OCI-LY7 (cell line): ENCODE measurements around the gene TMEM132E. TPM values are rescaled to one million over a fixed set of nuclear protein-coding genes. Genes with fewer than 3 reads are reported as not detected.

Experiments used
- BruUV-seq: library from RNA; stranded (reverse); fragments of 400-500 nt; replicated peaks from 2 replicates; lab custom pipeline; 2021; lab: Mats Ljungman, UMichigan
- CTCF ChIA-PET: fragments of 300-600 bp; sonication (Branson Sonifier 250); formaldehyde crosslinking; loops from one replicate; lab custom pipeline; 2022; ENCODE audit warnings: antibody characterized with exemption; ENCODE audit not compliant: unreplicated experiment; lab: Charles Lee
- POLR2A ChIA-PET: fragments of 300-600 bp; sonication (Branson Sonifier 250); formaldehyde crosslinking; loops from one replicate; lab custom pipeline; 2022; ENCODE audit warnings: antibody characterized with exemption; lab: Charles Lee
- DNase-seq: peaks from one replicate; pipeline ENCODE4 v3.0.0-alpha.2; 2015; ENCODE audit warnings: low spot score
- H2AFZ ChIP-seq: fragments of 200-600 bp; sonication (generic), shearing (Covaris generic); 2 replicates; pipeline ENCODE4 v1.6.1; 2014; ENCODE audit warnings: mild to moderate bottlenecking, antibody characterized with exemption, low read length, moderate library complexity
- H3K27ac ChIP-seq: fragments of 200-600 bp; sonication (generic); 2 replicates; pipeline ENCODE4 v1.5.1; 2014; ENCODE audit warnings: mixed run types, low read depth, mild to moderate bottlenecking, moderate library complexity, low read length, inconsistent platforms; ENCODE audit not compliant: poor library complexity, severe bottlenecking
- H3K36me3 ChIP-seq: fragments of 200-600 bp; sonication (generic); 2 replicates; pipeline ENCODE4 v1.6.1; 2014; ENCODE audit warnings: mild to moderate bottlenecking, antibody characterized with exemption, low read length, moderate library complexity, mixed read lengths; ENCODE audit not compliant: insufficient read depth
- H3K4me1 ChIP-seq: fragments of 200-600 bp; sonication (generic); 2 replicates; pipeline ENCODE4 v1.5.1; 2014; ENCODE audit warnings: mild to moderate bottlenecking, low read length; ENCODE audit not compliant: insufficient read depth, poor library complexity, severe bottlenecking
- H3K4me2 ChIP-seq: fragments of 200-600 bp; sonication (generic); 2 replicates; pipeline ENCODE4 v1.6.1; 2014; ENCODE audit warnings: mild to moderate bottlenecking, low read length
- H3K4me3 ChIP-seq: fragments of 200-600 bp; sonication (generic); 2 replicates; pipeline ENCODE4 v1.5.1; 2014; ENCODE audit warnings: mild to moderate bottlenecking, low read depth, low read length; ENCODE audit not compliant: poor library complexity, severe bottlenecking
- H3K79me2 ChIP-seq: fragments of 200-600 bp; sonication (generic); 2 replicates; pipeline ENCODE4 v1.6.1; 2016; ENCODE audit warnings: low read depth, mild to moderate bottlenecking, low read length, moderate library complexity, mixed read lengths; ENCODE audit not compliant: insufficient read depth
- H3K9me2 ChIP-seq: fragments of 200-600 bp; sonication (generic); 2 replicates; pipeline ENCODE4 v1.6.1; 2016; ENCODE audit warnings: mild to moderate bottlenecking, low read length, mixed read lengths; ENCODE audit not compliant: insufficient read depth
- H3K9me3 ChIP-seq: fragments of 200-600 bp; sonication (generic); 2 replicates; pipeline ENCODE4 v1.6.1; 2014; ENCODE audit warnings: mild to moderate bottlenecking, mixed run types, low read length, mixed read lengths
- H4K20me1 ChIP-seq: fragments of 200-600 bp; sonication (generic); 2 replicates; pipeline ENCODE4 v1.6.1; 2014; ENCODE audit warnings: mild to moderate bottlenecking, antibody characterized with exemption, low read length, moderate library complexity, mixed read lengths; ENCODE audit not compliant: insufficient read depth
- CTCF ChIP-seq: fragments of 200-600 bp; sonication (generic); conservative IDR thresholded peaks from 2 replicates; pipeline ENCODE4 v1.5.1; 2014; ENCODE audit warnings: mild to moderate bottlenecking, antibody characterized with exemption, low read length, moderate library complexity, mixed read lengths
- EZH2phosphoT487 ChIP-seq: fragments of 200-600 bp; sonication (generic); IDR thresholded peaks from 2 replicates; pipeline ENCODE4 v1.6.1; 2018; ENCODE audit warnings: low read depth, borderline replicate concordance, mild to moderate bottlenecking, mixed run types, antibody characterized with exemption, low read length, moderate library complexity, mixed read lengths
- intact Hi-C: fragments of 100-400 bp; cut with micrococcal nuclease; formaldehyde crosslinking; loops from one replicate; pipeline ENCODE4 v1.10.0; 2022; ENCODE audit not compliant: unreplicated experiment
- total RNA-seq, 2 experiments: library from RNA; depleted of rRNA in 1 of 2; stranded (reverse); fragments of >200 nt in 1 of 2; shearing (Covaris generic) in 1 of 2; gene quantifications; 2 replicates each; pipeline ENCODE4 v1.2.3, GENCODE V29; 2014 to 2022

Gene TMEM132E
- total RNA-seq, 2 experiments from 2014 or later = not detected

- POLR2A ChIA-PET = no interaction called here
- CTCF ChIA-PET = no interaction called here
- H3K4me3 ChIP-seq = no peak overlapping the region
- TF ChIP-seq EZH2phosphoT487 (no peak), CTCF (no peak)
- no peaks in the 10 kb centered on the region for H3K36me3 ChIP-seq
- intact Hi-C loops = no loop called here
- no peaks in the 10 kb centered on the region for H4K20me1 ChIP-seq
- no peak overlapping the region for H3K4me2 ChIP-seq
- BruUV-seq = no TSS peak
- H3K9me3 ChIP-seq = no peaks in the 10 kb centered on the region
- H3K27ac ChIP-seq = no peak overlapping the region
- no peak overlapping the region for H2AFZ ChIP-seq
- no peaks in the 10 kb centered on the region for H3K79me2 ChIP-seq
- no peaks in the 10 kb centered on the region for H3K9me2 ChIP-seq
- no peaks in the 10 kb centered on the region for H3K4me1 ChIP-seq
- no peak for DNase-seq
Observed at GRCh38 chr17:34607917-34608316, 28.5 kb downstream of the TMEM132E start.

GRCh38 chr17:34609210-34609609 lies 29.8 kb downstream of the TMEM132E start:
- Histone ChIP-seq H3K27ac (no peak overlapping the region), H3K9me3 (no peaks in the 10 kb centered on the region), H3K4me2 (no peak overlapping the region), H4K20me1 (no peaks in the 10 kb centered on the region), H3K9me2 (no peaks in the 10 kb centered on the region), H3K4me1 (no peaks in the 10 kb centered on the region), H2AFZ (no peak overlapping the region), H3K4me3 (no peak overlapping the region), H3K79me2 (no peaks in the 10 kb centered on the region), H3K36me3 (no peaks in the 10 kb centered on the region)
- intact Hi-C loops = no loop called here
- ChIA-PET POLR2A (no interaction called here), CTCF (no interaction called here)
- BruUV-seq = no TSS peak
- no peak for TF ChIP-seq EZH2phosphoT487
- no peak for TF ChIP-seq CTCF
- DNase-seq = no peak

GRCh38 chr17:34610039-34610438 lies 30.7 kb downstream of the TMEM132E start:
- Histone ChIP-seq H3K9me2 (no peaks in the 10 kb centered on the region), H4K20me1 (no peaks in the 10 kb centered on the region), H3K4me2 (no peak overlapping the region), H3K4me3 (no peak overlapping the region), H3K9me3 (no peaks in the 10 kb centered on the region), H3K4me1 (no peaks in the 10 kb centered on the region), H3K27ac (no peak overlapping the region), H3K79me2 (no peaks in the 10 kb centered on the region), H3K36me3 (no peaks in the 10 kb centered on the region), H2AFZ (no peak overlapping the region)
- intact Hi-C loops = no loop called here
- POLR2A ChIA-PET = no interaction called here
- CTCF ChIA-PET = no interaction called here
- TF ChIP-seq CTCF (no peak), EZH2phosphoT487 (no peak)
- DNase-seq = no peak
- BruUV-seq = no TSS peak
